Measurements from ENCODE around the gene CLEC2L.

Gene CLEC2L

DNA sequence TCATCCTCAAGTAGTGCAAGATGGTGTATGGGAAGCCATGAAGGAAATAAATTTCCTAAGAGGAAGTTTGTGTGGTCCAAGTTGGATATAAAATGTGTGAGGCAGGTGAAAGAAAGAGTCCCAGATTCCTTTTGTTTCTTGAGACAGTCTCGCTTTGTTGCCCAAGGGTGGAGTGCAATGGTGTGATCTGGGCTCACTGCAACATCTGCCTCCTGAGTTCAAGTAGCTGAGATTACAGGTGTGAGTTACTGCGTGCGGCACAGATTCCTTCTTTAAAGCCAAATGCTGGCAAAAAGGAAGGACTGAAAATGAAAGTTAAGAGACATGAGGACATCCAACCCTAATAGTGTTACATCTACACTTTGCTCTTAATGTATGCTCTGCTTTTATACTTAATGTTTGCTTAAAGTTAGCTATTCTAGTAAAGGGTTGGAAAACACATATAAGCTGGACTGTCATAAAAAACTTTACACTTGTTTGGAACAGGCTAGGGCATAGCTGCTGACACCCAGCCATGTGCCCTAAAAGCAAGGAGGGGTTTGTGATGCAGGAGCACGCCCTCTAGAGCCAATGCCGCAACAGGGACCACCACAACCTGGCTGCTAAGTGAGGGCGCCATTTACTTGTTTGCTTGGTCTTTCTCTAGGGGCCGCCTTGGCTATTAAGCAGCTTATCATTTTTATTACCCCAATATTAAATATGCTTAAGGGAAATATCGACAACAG, 34.5 kb downstream of the CLEC2L start:
- DNase-seq, result no peak

DNA sequence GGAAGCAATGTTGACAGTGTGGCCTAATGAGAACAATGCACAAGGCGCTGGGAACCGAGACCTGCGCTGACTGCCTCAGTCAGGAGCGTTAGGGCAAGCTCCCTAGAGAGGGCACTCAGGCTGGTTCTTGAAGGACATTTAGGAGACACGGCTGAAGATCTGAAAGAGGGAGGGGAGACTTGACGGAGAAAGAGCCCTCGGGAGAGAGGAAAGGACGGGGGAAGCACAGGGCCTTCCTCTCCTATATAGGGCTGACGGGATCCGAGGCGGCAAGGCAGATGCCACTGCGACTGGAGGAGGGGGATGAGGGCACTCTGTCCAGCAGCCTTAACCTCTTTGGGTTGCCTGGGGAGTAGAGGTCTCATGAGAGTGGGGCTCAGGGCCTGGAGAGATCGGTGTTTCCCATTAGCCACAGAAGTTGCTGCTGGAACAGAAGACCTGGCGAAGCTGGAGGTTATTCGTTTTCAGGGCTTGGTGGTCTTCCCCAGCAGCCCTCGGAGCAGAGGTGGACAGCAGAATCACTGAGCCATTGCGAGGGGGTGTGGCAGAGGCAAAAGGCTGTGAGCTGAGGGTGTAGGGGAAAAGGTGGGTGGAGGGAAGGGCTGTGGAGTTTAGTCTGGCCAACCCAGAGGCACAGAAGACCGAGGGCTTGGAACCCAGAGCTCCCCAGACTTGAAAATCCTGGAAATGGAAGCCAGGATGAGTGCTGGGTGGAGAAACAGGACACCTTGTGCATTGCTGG, 36.0 kb downstream of the CLEC2L start:
- no peak for DNase-seq

DNA sequence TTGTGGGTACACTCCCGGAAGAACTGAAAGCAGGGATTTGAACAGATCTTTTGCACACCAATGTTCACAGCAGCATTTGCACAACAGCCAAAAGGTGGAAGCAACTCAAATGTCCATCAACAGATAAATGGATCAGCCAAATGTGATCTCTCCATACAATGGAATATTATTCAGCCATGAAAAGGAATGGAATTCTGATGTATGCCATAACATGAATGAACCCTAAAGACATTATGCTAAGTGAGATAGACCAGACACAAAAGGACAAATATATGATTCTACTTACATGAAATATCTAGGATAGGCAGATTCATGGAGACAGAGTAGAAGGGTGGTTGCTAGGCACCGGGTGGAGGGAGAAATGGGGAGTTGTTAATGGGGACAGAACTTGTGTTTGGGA, 36.7 kb downstream of the CLEC2L start:
- DNase-seq, result no peak

DNA sequence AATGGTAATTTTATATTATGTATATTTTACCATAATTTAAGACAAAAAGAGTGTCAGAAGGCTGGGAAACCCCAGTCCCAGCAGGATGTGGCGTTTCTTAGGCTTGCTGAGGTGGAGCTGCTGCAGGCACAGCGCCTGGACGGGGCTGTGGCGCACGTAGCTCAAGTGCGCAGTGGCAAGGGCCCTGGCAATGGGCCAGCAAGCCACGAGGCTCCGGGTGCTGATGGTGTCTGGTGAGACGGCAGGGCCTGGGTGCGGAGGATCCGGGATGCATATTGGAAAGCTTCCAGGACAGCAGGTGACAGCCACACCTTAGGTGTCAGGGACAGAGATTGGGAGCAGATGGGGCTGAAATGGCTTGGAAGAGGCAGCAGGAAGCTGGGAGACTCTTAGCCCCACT, 37.2 kb downstream of the CLEC2L start:
- DNase-seq, result no peak

DNA sequence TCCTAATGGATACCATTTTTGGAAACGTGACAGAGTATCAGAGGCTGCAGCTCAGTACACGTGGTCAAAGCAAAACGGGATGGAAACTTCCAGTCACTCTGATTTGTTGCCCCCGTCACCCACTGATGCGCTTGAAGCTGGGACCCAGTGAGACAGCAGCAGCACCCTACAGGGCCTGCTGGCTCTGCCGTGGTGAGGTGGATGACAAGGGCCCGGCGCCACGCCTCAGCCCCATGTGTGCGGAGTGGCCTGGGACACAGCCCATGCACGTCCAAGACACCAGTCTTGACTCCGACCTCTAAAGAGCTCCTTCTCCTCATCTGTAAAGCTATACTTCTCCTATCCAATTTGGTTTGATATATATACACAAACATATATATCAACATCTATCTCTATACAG, 39.0 kb downstream of the CLEC2L start:
- no peak for DNase-seq

DNA sequence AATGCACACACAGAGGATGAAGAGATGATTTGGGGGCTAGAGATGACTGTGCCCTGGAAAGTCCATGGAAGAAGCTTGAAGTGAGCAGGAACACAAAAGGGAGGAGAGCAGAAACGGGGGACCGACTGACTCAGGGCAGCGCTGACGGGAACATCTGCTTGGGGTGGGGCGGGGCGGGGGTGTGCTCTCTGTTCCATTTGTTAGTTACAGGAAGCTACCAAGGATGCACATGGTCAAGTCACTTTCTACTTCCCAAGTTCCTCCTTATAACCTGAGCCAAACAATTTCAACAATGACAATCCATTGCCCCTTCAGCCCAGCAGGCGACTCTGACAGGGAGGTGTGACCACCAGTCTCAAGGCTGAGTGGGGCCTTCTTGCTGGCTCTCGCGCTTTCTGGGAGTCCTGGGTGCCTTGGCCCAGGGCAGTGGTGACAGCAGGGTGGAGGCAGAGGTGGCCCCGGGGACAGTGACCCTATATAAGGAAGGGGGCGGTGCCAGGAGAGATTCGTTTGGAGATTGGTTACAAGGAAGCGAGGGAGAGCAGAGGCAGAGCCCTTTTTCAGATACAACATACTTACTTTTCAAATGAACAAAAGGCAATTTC, 39.6 kb downstream of the CLEC2L start:
- no peak for DNase-seq

DNA sequence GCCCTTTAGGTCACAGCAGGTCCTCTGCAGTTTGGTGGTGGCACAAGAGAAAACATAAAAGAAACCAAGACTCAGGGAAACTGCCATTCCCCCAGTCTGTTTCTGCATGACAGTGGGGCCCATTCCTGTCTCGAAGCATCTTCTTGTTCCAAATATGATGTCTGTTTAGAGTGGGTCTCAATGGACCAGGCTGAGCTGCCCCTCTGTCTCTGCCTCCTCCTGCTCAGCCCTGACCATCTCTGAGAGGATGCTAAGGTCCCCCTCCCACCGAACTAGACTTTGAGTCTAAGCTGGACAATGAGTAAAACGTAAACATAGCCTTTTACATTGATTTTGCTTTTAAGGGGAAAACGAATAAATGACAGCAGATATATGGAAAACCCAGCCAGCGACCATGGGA, 40.4 kb downstream of the CLEC2L start:
- DNase-seq, result no peak

DNA sequence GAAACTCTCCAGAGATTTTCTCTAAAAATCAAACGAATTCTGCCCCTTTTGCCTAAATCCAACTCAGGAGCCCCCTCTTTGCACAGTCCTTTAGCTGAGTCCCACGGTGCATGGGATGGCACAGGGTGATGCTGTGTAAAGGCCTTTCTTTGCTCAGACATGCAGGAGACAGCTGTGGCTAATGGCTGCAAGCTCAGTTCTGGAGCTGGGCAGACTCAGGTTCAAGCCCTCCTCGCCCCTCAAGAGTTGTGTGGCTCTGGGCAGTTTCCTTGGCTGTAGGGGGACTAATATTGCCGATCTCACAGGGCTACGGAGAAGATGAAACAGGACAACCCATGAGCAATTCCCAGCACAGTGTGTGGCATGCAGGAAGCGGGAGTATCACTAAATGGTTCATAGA, 42.6 kb downstream of the CLEC2L start:
- no peak for DNase-seq

DNA sequence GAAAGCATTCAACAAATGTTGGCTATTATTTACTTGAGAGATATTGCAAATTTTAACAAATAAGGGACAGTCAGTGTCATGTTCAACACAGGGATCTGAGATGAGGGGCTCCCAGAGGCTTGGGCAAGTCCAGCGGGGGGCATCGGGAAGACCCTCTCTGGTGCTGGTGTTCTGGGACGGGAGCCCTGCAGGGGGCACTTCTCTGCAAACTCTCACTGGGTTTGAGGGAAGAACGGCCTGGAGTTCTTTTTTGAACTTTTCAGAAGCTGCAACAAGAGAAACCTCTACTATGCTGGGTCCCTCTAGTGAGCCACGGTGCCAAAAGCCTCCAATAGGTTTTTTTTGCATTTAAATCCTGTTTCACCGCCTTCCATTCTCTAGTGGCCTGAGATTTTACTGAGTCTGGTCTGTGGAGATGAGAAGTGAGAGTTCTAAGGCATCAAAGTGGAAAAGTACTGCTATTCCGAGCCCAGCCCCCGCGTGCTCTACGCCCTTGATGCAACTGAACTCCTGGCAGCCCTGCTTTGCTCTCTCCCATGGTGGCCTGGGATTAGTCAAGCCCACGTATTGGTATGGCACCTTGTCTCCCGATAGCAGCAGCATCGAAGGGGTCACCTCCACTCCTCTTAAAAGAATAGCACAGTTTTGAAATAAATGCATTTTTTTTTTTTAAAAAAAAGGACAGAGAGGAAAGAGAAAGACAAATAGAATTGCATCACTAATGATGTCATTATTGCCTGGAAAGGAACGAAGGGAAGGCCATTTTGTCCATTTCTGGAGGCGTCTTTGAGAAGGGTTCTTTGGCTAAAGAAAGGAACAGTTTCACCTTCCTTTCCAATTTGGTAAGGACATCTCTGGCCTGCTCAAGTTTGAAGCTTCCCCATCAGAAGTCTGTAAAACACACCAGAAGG, 43.5 kb downstream of the CLEC2L start:
- DNase-seq, result no peak

DNA sequence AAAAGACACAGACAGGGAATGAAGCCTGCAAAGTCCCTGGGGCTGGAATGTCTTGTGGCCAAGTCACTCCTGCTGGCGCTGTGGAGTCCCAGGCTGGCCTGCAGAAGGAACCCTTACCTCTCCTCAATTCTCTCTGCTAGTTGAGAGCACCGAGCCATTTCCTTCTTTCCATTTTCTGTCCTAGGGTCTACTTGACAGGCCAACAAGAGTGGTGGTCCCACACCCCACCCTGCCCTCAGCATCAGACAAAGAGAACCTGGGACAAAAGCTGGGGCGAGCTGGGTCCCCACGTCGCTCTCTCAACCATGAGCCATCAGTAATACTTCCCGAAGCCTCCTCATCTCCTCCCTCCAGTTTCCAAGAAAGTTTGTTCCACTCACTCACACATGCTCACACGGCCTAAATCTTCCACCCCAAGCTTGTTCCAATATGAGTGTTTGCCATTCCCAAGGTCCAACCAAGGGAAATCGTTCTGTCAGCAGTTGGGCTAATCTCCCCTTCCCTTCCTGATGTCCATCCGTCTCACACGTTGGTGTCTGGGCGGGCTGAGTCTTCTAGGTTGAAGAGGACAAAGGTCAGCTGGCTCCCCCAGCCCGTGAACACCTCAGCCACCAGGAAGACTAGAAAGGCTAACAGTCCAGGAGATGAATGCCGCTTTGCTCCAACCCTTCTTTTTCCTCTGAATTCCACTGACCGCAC, 44.3 kb downstream of the CLEC2L start:
- no peak for DNase-seq

DNA sequence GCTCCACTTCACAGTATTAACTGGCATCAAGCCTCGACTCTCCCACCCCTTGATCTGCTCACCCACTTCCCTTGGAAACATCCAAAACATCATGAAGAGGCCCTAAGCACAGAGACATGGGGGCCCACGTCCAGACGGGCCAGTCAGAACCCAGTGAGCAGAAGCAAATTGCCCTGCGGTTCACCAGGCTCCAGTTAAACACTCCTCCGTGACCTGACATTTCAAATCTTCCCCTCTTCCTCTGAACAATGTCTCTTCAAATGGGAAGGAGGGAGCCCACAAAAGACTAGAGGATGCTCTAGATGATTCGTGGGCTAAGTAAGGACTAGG, 44.8 kb downstream of the CLEC2L start:
- no peak for DNase-seq

DNA sequence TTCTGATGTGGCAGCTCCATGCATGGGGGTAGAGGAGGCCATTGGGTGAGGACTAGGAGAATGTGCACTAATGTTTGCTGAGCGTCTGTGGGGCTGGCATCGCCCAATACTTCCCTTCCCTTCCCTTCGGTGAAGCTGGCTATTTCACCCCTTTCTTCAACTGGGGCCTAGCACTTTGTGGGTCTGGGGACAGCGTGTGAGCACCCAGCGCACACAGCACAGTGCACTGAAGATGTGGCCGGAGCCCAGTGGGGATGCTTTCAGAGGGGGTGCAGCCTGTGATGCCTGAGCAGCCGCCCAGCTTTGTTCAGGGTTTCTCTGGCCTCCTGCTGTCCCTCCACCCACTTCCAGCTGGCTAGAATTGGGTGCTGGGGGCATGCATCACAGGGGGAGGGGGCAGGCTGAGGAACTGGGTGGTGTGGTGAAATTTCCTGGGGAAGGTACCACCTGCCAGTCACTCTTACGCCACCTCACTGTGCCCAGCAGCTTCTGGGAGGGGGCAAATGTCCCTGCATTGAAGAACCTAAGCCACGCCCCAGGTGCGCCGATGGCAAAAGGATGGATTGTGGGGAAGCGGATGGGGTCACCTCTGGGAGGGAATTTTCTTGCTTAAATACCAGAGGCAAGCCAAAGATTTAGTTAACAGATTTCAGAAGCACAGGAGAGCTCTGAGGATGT, 45.5 kb downstream of the CLEC2L start:
- no peak for DNase-seq

DNA sequence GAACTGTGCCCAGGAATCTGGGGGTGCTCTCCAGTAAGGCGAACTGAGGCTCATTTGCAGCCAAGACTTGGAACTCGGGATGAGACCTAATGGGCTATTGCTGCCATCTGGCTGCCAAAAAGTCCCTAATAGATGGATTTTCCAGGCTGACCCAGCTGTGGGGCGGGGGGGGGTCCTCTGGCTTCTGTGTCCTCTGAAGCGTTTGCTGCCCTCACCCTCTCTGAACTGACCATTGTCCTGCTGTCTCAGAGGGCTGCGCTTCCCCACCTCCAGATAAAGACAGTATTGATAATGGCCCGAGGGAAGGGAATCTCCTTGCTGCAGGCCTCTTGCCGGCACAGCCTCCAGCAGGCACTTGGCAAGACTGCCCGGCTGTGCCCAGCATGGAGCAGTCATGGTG, 46.6 kb downstream of the CLEC2L start:
- DNase-seq, result no peak

DNA sequence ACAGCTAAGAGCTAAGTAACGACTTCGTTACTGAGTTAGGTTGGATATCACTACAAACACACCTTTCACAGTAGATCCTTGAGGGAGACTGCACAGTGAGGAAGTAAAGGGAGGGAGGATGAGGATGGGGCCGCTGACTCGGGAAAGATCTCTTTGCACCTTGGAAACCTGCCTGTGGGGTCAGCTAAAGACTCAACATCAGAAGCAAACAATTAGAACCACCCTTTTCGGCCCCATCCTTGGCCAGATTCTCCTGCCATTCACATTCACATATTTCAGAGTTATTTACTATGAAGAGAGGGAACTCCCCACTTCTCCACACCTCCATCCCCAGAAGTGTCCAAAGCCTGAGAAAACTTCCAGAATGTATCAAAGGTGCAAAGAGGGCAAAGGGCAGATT, 47.1 kb downstream of the CLEC2L start:
- no peak for DNase-seq

DNA sequence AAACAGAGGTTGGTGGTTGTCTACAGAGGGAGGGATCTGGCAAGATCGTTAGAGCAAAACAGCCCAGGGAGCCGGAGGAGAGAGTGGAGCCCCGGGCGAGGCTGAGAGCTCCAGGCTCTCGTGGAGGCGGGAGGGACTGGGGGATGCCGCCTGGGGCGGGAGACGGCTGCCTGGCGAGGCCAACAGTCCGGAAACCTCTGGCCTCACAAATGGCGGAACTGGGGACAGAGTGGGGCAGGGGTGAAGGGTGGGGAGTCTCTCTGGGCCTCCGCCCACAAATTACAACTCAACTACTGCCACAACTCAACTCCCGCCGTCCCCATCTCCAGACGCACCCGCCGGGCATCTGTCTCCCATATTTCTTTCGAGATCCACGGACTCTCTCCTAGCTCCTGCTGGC, 47.7 kb downstream of the CLEC2L start:
- no peak for DNase-seq

DNA sequence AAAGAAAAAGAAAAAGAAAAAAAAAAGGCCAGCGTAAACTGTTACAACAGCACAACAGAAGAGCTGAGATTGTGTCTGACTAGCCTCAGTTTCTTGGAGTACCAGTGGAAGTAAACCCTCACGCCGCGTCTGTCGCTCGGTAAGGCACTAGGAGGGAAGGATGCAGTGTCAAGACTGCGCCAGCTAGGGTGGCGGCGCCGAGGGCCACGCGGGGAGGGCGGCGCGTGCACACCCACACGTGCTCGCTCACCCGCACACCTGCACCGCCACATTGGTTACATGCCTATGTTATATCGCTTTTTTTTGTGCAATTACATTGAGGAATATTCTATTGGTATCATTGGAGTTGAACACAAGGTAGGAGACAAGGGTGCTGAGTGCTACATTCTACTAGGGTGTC, 48.2 kb downstream of the CLEC2L start:
- DNase-seq, result no peak

DNA sequence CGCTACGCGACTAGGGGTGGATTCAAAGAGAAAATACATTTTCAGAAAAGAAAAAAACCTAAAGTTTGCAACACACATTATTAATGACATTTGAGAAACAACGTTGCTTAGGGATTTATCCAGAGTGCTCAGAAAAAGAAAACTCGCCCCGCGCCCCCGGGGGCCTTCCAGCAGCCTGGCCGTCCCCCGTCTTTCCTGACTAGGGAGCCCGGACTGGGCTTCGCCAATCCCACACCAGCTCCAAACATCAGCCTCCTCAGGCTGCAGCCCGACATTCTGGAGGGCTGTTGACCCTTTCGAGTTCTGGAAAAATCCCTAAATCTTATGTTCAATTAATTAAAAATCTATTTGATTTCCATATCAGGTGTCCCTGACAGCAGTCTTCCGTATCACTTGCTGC, 48.6 kb downstream of the CLEC2L start:
- no peak for DNase-seq

DNA sequence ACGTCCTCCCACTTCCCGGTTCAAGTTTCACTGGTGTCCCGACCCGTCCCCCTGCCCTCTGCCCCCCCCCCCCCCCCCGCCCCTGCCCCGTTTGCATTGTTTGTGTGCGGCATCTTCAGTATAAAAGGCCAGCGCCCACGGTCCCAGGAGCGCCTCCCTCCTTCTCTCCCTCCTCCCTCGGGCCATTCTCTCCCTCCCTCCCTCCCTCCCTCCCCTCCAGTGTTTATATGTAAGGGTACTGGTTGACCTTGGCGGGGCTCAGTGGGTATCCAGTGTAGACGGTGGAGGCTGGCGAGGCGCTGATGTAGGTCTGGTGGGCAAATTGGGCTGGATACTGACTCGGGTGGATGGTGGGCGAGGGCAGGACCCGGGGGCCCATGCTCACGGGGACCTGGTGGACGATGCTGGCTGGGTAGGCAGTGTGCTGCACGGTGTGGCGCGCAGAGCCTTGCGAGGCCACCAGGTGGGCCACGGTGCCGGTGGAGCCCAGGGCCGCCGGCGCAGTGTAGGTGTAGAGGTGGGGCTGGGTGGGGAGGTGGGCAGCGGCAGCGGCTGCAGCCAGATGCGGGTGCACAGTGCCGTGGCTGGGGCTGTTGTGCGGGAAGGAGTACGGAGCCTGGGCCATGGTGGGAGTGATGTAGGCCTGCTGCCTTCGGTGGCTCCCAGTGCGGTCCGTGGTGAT, 49.4 kb downstream of the CLEC2L start:
- DNase-seq, result no peak

DNA sequence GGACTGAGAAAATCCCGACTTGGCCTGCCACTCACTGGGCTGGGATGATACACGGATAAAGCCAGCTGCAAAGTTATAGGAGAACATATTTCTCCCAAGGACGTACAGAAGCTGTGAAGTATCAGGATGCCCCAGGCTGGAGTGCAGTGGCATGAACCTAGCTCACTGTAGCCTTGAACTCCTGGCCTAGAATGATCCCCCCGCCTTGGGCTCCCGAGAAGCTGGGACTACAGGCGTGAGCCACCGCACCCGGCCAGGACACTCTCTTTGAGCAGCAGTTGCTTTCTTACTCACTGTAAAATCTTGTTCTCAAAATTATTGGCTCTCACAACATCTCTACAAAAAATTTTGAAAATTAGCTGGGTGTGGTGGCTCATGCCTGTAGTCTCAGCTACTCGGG, 50.4 kb downstream of the CLEC2L start:
- no peak for DNase-seq

DNA sequence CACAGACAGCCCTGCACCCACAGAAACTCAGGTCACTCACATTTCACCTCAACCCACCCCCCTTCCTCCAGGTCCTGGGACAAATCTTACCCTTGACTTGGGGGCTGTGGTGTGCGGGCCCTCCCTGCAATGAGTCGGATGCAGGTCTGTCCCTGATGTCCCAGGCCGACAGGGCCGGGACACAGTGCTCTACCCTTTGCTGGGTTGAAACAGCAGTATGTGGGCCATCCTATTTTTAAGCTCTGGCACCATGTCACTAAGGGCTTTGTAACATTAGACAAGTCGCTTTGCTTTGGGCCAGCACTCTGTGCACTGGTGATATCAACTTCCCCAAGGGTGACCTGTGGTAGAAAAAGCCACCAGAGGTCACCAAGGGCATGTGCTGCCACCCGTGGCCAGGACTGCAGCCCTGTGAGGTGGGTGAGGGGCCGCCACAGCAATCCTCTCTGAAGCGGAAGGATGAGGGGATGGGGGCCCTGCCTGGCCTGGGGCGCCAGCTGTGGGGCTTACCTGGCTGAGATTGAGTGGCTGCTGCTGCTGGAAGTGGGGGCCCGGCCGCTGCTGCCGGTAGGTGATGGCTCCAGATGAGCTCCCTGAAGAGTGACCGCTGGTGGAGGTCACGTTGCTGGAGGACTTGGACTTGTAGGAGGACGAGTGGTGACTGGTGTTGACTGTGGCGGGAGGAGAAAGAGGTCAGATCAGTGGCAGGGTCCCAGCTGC, 51.3 kb downstream of the CLEC2L start:
- no peak for DNase-seq

DNA sequence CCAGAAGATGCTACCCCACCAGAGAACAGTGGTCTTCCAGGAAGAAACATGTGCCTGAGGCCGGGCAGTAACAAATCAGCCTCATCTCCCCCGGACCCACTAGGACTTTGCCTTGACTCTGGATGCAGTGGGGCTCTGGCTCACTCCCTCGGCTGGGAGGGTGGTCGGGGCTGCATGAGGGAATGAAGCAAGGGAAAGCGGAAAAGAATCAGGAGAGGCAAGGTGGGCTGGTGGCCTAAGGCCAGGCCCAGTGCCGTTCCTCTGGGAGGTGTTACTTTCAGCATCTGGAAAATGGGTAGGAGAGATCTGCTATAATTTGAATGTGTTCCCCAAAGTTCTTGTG, 51.8 kb downstream of the CLEC2L start:
- no peak for DNase-seq
